ENCODE measurements around the gene FAM228B. TPM values are rescaled to one million over a fixed set of nuclear protein-coding genes. Genes with fewer than 3 reads are reported as not detected.

Gene FAM228B
- total RNA-seq = 25.4 and 27.5 TPM in 2 replicates
- long read RNA-seq, partial matches to known transcripts = 3 of 15 reads
- long read RNA-seq, other reads (novel, unspliced or antisense) = 10 of 15 reads

DNA sequence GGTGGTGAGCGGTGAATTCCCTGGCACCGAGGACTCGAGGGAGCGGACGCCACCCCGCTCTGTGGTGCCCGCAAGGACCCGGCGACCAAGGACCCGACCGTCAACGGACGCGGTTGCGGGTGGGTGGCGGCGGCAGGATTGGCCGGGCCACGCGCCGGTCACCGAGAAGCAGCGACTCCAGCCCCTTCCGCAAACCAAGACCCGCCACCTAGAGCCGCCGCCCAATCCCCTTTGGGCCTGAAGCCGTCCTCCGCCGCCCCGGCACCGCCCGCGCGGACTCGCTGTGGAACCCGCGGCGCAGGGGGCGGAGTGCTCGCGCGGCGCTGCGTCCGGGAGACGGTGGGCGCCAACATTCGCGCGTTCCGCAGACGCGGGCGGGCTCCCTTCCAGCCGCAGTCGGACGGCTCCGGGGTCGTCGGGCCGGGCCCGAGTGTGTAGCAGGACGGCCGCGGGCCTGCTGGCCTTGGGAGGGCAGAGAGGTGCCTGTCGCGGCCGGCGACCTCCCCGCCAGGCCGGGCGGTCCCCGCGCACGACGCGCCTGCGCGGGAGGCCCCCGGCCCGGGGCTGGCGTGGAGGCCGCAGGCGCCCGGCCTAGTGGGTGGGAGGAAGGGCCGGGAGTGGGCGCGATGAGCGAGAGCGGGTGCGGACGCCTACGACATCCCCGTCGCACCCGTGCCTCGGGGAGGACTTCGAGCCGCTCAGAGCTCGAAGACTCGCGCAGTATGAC lies at the start of gene FAM228B, which contains the start of gene PFN4:
FAM228B (plus strand) TSS at position 275 of the 727 bp plus-strand sequence. CDS start 893 bp downstream, outside the sequence.
PFN4 (minus strand) TSS at position 140 of the 727 bp plus-strand sequence. CDS start 799 bp downstream, outside the sequence.
- no peaks in the 10 kb centered on the region for H3K27me3 Mint-ChIP-seq
- peak within 1 kb of the TSS; percentile 97 for H3K27ac Mint-ChIP-seq
- peaks cover 7% of the 10 kb centered on the region for H3K36me3 Mint-ChIP-seq (ENCODE audit: insufficient read depth)
- peaks cover 10% of the 10 kb centered on the region for H3K4me1 Mint-ChIP-seq (ENCODE audit: low read depth)
- no peaks in the 10 kb centered on the region for H3K9me3 Mint-ChIP-seq (ENCODE audit: low read depth)
- peak within 1 kb of the TSS; percentile 83 for H3K4me3 Mint-ChIP-seq (ENCODE audit: low read depth)
- DNase-seq (ENCODE audit: low spot score, unreplicated experiment) = peak; percentile 66
- TF ChIP-seq, protein P1, sequence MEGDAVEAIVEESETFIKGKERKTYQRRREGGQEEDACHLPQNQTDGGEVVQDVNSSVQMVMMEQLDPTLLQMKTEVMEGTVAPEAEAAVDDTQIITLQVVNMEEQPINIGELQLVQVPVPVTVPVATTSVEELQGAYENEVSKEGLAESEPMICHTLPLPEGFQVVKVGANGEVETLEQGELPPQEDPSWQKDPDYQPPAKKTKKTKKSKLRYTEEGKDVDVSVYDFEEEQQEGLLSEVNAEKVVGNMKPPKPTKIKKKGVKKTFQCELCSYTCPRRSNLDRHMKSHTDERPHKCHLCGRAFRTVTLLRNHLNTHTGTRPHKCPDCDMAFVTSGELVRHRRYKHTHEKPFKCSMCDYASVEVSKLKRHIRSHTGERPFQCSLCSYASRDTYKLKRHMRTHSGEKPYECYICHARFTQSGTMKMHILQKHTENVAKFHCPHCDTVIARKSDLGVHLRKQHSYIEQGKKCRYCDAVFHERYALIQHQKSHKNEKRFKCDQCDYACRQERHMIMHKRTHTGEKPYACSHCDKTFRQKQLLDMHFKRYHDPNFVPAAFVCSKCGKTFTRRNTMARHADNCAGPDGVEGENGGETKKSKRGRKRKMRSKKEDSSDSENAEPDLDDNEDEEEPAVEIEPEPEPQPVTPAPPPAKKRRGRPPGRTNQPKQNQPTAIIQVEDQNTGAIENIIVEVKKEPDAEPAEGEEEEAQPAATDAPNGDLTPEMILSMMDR (IDR thresholded peaks at IDR 0.05; ENCODE audit: unreplicated experiment) = no peak

DNA sequence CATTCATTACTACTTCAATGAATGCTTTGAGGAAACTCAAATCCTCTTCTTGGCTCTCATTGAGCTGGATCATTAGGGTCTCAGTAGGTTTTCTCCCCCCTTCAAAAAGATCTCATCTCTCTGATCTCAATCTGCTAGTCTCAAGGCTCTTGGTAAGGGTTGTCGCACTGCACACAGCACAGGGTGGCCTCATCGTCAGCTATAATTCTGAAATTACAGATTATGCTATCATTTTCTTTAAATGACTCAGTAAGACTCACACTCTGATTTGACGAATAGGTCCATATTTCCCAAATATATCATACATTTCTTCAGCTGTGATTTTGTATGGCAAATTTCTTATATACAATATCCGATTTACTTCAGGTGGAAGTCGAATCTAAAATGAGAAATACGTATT lies 49.5 kb upstream of the FAM228B start:
- Mint-ChIP-seq H3K4me3 (ENCODE audit: low read depth) (no peak overlapping the region), H3K4me1 (ENCODE audit: low read depth) (peaks cover 20% of the 10 kb centered on the region), H3K27ac (no peak overlapping the region), H3K27me3 (no peaks in the 10 kb centered on the region), H3K36me3 (ENCODE audit: insufficient read depth) (peaks cover 10% of the 10 kb centered on the region), H3K9me3 (ENCODE audit: low read depth) (no peaks in the 10 kb centered on the region)
- TF ChIP-seq, protein P1 (IDR thresholded peaks at IDR 0.05; ENCODE audit: unreplicated experiment) = no peak
- DNase-seq (ENCODE audit: low spot score, unreplicated experiment) = no peak

DNA sequence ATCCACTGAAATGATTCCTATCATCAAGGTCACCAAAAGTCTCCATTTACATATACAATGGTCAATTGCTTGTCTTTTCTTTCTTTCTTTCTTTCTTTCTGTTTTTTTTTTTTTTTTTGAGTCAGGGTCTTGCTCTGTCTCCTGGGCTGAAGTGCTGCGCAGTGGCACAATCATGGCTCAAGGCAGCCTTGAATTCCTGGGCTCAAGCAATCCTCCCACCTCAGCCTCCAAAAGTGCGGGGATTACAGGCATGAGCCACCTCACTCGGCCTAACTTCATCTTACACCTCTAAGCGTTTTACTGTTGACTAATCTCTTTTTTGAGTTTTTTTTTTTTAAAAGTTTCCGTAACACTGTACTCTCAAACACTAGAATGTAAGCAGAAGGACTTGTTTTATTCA lies 48.0 kb upstream of the FAM228B start:
- peaks cover 14% of the 10 kb centered on the region for H3K36me3 Mint-ChIP-seq (ENCODE audit: insufficient read depth)
- no peaks in the 10 kb centered on the region for H3K9me3 Mint-ChIP-seq (ENCODE audit: low read depth)
- peak overlapping the region; percentile 98 for H3K4me3 Mint-ChIP-seq (ENCODE audit: low read depth)
- H3K4me1 Mint-ChIP-seq (ENCODE audit: low read depth) = peaks cover 20% of the 10 kb centered on the region
- no peak for DNase-seq (ENCODE audit: low spot score, unreplicated experiment)
- peak overlapping the region; percentile 97 for H3K27ac Mint-ChIP-seq
- TF ChIP-seq, protein P1 (IDR thresholded peaks at IDR 0.05; ENCODE audit: unreplicated experiment) = no peak
- no peaks in the 10 kb centered on the region for H3K27me3 Mint-ChIP-seq

DNA sequence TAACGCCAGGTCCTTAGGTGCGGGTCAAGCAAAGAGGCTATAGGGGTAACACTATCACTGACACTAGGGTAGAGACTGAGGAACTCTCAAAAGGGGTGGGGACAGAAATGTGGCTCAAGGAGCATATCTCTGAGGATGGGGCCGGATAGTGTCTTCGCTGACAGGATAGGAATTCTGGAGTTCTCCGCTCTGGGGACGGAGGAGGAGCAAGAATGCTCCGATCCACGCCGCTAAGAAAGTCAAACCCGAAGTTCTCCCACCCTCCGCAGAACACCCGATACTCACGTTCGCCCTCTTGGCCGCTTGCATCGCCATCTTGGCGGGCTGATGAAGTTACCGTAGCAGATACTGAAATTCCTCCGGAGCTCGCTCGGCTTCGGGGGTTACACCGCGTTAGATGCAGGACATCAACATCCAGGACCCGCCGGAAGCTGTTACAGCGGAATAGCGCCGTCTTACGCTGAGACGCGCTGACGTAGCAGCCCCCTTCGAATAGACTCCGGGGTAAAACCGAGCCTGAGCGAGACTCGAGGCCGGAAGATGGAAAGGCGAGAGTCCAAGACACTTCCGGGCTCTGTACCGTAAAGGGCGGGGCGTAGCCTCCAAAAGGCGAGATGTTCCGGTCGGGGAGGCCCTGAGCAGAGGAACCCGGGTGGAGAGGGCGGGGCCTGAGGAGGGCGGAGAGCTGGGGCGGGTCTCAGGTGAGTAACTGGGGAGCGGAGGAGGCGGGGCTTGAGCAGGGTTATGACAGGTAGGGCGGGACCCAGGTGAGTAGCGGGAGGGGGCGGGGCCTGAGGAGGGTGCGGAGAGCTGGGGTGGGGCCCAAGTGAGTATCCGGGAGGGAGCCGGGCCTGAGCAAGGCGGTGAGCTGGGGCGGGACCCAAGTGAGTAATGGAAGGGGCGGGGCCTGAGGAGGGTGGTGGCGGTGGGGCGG lies 47.1 kb upstream of the FAM228B start, which contains the start of gene SF3B6:
SF3B6 (minus strand) TSS at position 412 of the 934 bp plus-strand sequence; CDS start at position 315, 97 bp downstream.
- H3K36me3 Mint-ChIP-seq (ENCODE audit: insufficient read depth) = peaks cover 18% of the 10 kb centered on the region

More for the DNA sequence above, 47.1 kb upstream of the FAM228B start, which contains the start of gene SF3B6:
- peak within 1 kb of the TSS; percentile 98 for H3K4me3 Mint-ChIP-seq (ENCODE audit: low read depth)
- H3K9me3 Mint-ChIP-seq (ENCODE audit: low read depth) = no peaks in the 10 kb centered on the region
- no peaks in the 10 kb centered on the region for H3K27me3 Mint-ChIP-seq
- H3K4me1 Mint-ChIP-seq (ENCODE audit: low read depth) = peaks cover 20% of the 10 kb centered on the region
- H3K27ac Mint-ChIP-seq = peak within 1 kb of the TSS; percentile 97
- peak; percentile 100 for DNase-seq (ENCODE audit: low spot score, unreplicated experiment)
- TF ChIP-seq, protein P1 (IDR thresholded peaks at IDR 0.05; ENCODE audit: unreplicated experiment) = no peak

All from progenitor cell of endocrine pancreas (in vitro differentiated cells).